Smooth muscle cell of the brain vasculature (primary cell): ENCODE data around the gene YIPF5.

Experiments used
- DNase-seq: peaks from one replicate; pipeline ENCODE4 v3.0.0-alpha.2; 2012; ENCODE audit warnings: low read depth, low spot score

The YIPF5 gene

DNA sequence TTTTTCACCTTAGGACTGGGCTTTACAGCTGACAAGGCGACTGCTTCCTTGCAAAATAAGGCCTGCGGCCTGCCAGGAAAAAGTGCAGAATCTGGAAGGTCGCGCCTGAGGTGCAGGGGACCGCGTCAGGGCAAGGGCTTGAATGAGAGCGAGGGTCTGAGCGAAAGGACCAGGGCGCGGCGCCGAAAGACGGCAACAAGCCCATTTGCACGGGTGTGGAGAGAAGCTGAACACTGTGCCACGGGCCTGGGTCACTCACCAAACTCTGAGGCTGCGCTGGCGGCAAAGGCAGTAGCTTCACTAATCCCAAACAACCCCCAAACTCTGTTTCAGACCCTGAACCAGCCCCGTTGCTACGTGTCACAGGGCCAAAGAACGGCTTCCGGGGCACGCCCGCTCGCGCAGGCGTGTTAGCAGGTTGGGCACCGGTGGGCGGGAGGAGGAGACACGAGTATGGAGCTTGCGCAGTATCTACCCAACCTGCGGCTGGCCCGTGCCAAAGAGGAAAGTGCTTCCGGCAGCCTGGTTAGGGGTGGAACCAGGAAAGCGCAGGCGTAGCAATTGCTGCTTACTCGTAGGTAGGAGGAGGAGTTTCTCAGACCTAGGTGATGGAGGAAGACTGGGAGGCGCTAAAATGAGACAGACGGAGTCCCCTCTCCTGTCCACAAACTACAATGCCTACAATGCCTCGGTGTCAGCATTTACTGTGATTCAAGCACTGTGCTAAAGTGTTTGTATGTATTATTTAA, at the start of gene YIPF5, which contains the start of gene KCTD16:
Gene YIPF5, minus strand, starts transcription at position 384 of the 749 bp plus-strand sequence. CDS start 704 bp downstream, outside the sequence.
Gene KCTD16, plus strand, starts transcription at position 598 of the 749 bp plus-strand sequence.
- DNase-seq: peak; percentile 86

- no peak for DNase-seq
These were observed 49.4 kb upstream of the YIPF5 start for GRCh38 chr5:144219869-144220268.

DNA sequence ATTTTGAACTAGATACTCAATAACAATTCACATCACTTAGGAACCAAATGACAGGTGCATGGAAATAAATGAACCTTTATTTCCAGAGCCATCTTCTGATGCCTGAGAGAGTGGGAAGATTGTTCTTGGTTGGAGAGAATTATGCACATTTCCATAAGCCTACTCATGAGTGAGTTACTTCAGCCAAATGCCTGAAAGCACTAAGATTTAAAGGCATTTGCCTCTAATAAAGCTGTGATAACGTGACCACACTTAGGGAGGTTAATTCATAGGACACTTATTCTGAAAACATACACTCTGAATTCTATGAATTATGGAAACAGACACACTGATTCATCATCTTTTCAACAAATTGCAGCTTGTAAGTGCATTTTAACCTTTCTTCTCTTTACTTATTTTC, 40.2 kb upstream of the YIPF5 start:
- no peak for DNase-seq

- DNase-seq: no peak
These were observed 38.9 kb upstream of the YIPF5 start for GRCh38 chr5:144209361-144209760.

DNA sequence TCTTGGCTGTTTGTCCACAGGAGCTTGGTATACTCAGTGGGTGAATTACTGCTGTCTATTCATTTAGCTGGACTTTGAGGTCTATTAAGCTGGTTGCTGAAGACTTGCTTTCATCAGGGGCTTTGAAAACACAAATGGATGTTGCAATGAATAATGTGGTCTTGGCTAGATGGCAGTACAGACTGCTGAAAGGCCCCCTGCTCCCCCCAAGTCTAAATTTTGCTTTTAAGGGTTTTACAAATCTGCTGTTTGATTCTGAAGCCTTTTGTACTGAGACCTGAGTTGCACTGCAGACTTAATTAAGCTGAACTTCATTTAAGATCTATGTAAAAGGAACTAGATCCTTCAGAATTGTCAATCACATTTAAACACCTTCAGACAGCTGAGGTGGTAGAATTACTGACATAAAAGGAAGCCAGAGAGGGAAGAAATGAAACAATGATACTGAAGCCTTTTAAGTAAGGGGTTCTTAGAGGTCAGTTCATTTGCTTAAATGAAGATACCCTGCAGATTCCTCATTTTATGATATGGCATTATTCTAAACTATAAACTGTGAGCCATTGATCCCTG, 37.5 kb upstream of the YIPF5 start:
- DNase-seq: no peak

GRCh38 chr5:144206141-144206540, 35.7 kb upstream of the YIPF5 start:
- DNase-seq: no peak

DNA sequence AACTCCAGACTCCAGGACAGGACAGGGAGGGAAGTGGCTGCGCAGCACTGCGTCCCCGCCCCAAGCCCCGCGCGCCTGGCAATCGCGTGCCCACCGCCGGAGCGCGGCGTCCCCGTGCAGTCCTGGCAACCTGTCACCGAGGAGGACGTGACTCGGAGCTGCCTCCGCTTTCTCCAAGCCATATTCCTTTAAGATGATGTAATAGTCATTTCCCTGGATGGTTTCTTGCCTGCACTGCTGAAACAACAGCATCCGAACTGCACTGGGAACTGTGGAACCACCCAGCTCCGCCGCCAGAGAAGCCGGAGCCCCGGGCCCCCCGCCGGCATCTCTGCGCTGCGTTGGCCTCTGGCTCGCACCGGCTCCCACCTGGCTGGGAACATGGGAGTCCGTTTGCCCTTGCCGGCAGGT, 34.7 kb upstream of the YIPF5 start:
- DNase-seq: no peak

- peak; percentile 49 for DNase-seq
These were observed 33.5 kb upstream of the YIPF5 start for GRCh38 chr5:144203750-144204596.

DNA sequence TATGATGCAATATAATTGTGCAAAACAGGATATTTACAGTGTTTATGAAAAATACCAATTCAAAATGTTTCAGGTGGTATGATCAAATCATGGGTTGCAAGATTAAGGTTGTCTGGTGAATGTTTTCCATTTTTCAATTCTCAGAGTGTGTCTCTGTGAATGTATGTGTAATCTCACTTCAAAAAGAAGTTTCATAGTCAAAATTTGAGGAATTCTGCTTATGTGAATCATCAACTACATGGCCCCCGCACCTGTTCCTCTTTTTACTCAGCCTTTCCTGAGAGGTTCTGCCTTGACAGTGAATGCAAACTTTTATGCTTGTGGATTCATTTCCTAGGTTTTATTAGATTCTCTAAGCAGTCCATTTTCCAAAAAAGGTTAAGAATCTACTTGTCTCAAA, 32.3 kb upstream of the YIPF5 start:
- no peak for DNase-seq

DNA sequence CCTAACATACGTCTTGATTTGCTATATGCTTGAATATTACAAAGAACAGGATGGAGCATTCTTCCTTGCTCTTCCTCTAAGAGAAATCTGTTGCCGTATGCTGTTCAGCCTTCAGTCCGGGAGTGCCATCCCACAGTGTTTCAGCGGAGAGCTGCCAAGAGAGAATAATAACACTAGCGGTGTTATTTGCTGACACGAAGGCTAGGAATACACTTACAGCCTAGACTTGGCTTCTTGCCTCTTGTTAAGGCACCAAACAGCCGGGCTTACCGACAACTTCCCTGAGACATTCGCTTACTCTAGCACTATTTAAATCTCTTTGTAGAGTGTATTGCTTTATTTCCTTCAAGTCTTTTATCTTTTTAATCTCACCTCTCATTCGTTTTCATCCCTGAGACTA, 31.6 kb upstream of the YIPF5 start:
- DNase-seq: no peak

DNA sequence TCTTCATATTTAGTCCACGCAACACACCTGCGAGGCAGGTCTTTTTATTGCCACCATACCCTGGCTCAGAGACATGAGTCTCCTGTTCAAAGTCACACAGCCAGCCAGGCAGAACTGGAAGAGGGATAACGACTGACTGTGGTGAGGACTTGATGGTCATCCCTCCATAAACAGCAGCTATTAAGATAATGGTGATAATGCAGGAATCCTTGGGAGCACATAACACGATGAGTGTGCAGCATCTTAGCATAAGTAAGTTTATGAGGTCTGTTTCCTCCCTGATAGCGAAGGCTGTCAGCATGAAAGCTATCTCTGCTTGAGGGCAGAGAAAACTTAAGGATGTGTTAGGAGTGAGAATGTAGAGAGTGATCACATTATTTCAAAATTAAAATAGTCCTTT, 31.1 kb upstream of the YIPF5 start:
- DNase-seq: no peak

GRCh38 chr5:144198386-144198785, 27.9 kb upstream of the YIPF5 start:
- DNase-seq: no peak

- DNase-seq: no peak
These were observed 26.2 kb upstream of the YIPF5 start for GRCh38 chr5:144196612-144197011.

DNA sequence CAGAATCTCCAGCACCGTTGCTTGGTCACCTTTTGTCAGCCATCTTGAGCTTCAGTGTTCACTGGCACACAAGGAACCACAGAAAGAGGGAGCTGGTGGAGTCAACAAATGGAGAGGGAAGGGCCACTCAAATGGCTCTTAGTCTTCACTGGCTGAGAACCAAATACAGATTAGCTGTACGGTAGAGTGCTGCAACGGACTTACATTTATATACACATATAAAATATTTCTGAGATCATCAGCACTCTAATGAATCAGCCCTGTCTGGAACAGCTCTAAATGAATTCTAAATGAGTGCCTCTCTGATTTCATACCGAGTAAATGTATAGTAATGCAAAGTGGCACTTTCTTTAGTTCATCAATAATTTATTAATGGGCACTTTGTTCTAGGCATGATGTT, 25.0 kb upstream of the YIPF5 start:
- DNase-seq: no peak

- DNase-seq: no peak
These were observed 23.7 kb upstream of the YIPF5 start for GRCh38 chr5:144194144-144194543.

DNA sequence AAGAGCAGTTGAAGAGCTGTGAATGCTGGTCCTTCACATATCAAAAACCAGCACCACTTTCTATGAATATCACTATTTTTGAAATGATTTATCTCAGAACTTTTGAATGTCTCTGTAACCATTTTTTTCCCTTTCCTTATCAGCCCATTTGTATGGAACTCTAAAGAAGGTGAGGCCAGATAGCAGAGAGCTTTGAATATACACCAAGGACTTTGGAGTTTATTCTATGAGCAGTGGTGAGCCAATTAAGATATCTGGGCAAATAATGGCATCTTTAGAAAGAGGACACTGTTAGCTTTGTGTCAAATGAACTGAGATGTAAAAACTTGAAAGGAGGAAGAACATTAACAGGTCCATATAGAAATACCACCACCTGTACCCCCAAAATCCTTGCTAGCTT, 22.2 kb upstream of the YIPF5 start:
- DNase-seq: no peak

DNA sequence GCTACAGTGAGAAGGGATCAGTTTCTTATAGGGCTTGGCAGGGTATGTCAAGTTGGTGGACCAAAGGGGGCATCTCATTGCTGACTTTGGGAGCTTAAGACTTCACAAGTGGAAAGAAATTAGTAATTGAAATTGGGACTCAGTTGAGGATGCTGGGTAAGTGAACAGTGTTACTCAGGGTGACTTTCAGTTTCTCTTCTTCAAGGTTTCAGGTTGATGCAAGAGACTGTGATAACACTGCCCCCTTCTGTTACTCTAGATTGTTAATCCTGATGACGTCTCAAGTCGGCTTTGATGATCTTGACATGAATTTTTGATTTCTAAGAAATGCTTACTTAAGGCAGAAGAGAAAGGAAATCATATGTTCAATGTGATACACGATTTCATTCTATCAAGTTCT, 21.5 kb upstream of the YIPF5 start:
- no peak for DNase-seq

GRCh38 chr5:144191531-144191930, 21.1 kb upstream of the YIPF5 start:
- DNase-seq: no peak

GRCh38 chr5:144189800-144190429, 19.5 kb upstream of the YIPF5 start:
- DNase-seq: no peak

- peak; percentile 84 for DNase-seq
These were observed 17.3 kb upstream of the YIPF5 start for GRCh38 chr5:144187699-144188294.

DNA sequence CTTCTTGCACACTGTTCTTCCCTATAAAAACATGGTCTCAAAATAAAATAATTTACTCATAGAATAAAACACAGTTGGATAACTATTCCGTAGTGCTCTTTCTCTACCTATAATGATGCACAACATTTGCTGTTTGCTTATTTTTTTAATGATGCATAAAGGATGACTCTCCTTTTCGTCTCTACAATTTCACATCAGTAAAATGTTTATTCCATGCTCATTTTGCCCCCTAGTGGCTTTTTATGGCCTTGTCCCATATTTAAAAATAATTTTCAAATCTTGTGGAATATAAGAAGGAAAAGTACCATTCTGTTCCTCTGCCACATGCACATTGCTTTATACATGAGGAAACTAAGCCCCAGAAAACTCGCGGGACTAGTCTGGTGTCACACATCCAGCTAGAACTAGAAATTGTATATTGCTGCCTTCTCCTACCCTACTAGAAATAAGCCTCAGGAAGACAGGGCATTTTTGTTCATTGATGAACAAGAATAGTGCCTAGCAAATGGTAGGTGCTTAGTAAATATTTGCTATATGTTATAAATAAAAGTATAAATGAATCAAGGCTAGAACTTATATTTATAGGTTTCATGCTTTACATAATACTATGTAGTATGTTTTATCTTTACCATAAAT, 12.9 kb upstream of the YIPF5 start:
- no peak for DNase-seq
